IPS-18c (cell line): ENCODE measurements around the gene LYSMD3.

Experiments
- H3K4me3 ChIP-seq: 2 replicates; pipeline ENCODE4 v1.7.0; 2013; ENCODE audit warnings: low read depth, mild to moderate bottlenecking, low read length, moderate library complexity; ENCODE audit not compliant: insufficient read depth
- H3K9me3 ChIP-seq: one replicate; pipeline ENCODE4 v1.6.1; 2013; ENCODE audit warnings: mild to moderate bottlenecking, low read length, moderate library complexity; ENCODE audit not compliant: control insufficient read depth, insufficient read depth

Gene LYSMD3

GRCh38 chr5:90473396-90474234 is 55.8 kb downstream of the LYSMD3 start:
- H3K9me3 ChIP-seq: no peaks in the 10 kb centered on the region
- peak overlapping the region; percentile 87 for H3K4me3 ChIP-seq

GRCh38 chr5:90472783-90473395 is 56.5 kb downstream of the LYSMD3 start:
- no peaks in the 10 kb centered on the region for H3K9me3 ChIP-seq
- H3K4me3 ChIP-seq: peak overlapping the region; percentile 87; the same call in 1 of the 2 replicates
